Karpas-422 (cell line): ENCODE results near the gene RILPL2. TPM values are rescaled to one million over a fixed set of nuclear protein-coding genes. Genes with fewer than 3 reads are reported as not detected.
"Not testable (repeated sequence)": the region's sequence is repeated elsewhere in the genome, so short reads cannot be mapped to it uniquely, and the experiment has no call there.

ENCODE experiments used
- DNase-seq: peaks from one replicate; pipeline ENCODE4 v3.0.0-alpha.2; 2015
- H2AFZ ChIP-seq: fragments of 200-600 bp; sonication (generic); 2 replicates; pipeline ENCODE4 v1.6.1; 2014; ENCODE audit warnings: antibody characterized with exemption, low read length, mixed read lengths
- H3K27ac ChIP-seq: fragments of 200-600 bp; sonication (generic); 2 replicates; pipeline ENCODE4 v1.5.1; 2014; ENCODE audit warnings: mild to moderate bottlenecking, low read length, moderate library complexity
- H3K27me3 ChIP-seq: fragments of 200-600 bp; sonication (generic); 2 replicates; pipeline ENCODE4 v1.6.1; 2014; ENCODE audit warnings: low read length, mixed read lengths
- H3K36me3 ChIP-seq: fragments of 200-600 bp; sonication (generic); 2 replicates; pipeline ENCODE4 v1.6.1; 2014; ENCODE audit warnings: low read length, mixed read lengths; ENCODE audit not compliant: insufficient read depth
- H3K4me1 ChIP-seq: fragments of 200-600 bp; sonication (generic); 2 replicates; pipeline ENCODE4 v1.6.1; 2014; ENCODE audit warnings: mild to moderate bottlenecking, low read length, mixed read lengths
- H3K4me2 ChIP-seq: fragments of 200-600 bp; sonication (generic); 2 replicates; pipeline ENCODE4 v1.6.1; 2014; ENCODE audit warnings: low read length, low read depth, mild to moderate bottlenecking; ENCODE audit not compliant: poor library complexity, severe bottlenecking
- H3K4me3 ChIP-seq: fragments of 200-600 bp; sonication (generic); 2 replicates; pipeline ENCODE4 v1.5.1; 2014; ENCODE audit warnings: mild to moderate bottlenecking, antibody characterized with exemption, low read length, mixed read lengths
- H3K79me2 ChIP-seq: fragments of 200-600 bp; sonication (generic); 2 replicates; pipeline ENCODE4 v1.6.1; 2014; ENCODE audit warnings: mild to moderate bottlenecking, low read length, mixed read lengths
- H3K9ac ChIP-seq: fragments of 200-600 bp; sonication (generic); 2 replicates; pipeline ENCODE4 v1.6.0; 2014; ENCODE audit warnings: low read length
- H3K9me2 ChIP-seq: fragments of 200-600 bp; sonication (generic), shearing (Covaris generic); replicated peaks from 2 replicates; pipeline ENCODE4 v1.6.0; 2014; ENCODE audit warnings: mild to moderate bottlenecking, low read length, moderate library complexity; ENCODE audit not compliant: insufficient read depth
- H3K9me3 ChIP-seq: fragments of 300-700, 200-600 bp; sonication (generic); 2 replicates; pipeline ENCODE4 v1.6.1; 2014; ENCODE audit warnings: low read length, mixed read lengths
- H4K20me1 ChIP-seq: fragments of 200-600 bp; sonication (generic); 2 replicates; pipeline ENCODE4 v1.6.1; 2014; ENCODE audit warnings: mild to moderate bottlenecking, antibody characterized with exemption, low read length, low read depth; ENCODE audit not compliant: insufficient read depth
- total RNA-seq: library from RNA; depleted of rRNA; stranded (reverse); fragments of >200 nt; shearing (Covaris generic); gene quantifications from 2 replicates; pipeline ENCODE4 v1.2.3, GENCODE V29; 2014; ENCODE audit warnings: low replicate concordance; rRNA removed

The RILPL2 gene
- total RNA-seq, 1 experiment from 2014 or later, result 1.4 TPM

DNA sequence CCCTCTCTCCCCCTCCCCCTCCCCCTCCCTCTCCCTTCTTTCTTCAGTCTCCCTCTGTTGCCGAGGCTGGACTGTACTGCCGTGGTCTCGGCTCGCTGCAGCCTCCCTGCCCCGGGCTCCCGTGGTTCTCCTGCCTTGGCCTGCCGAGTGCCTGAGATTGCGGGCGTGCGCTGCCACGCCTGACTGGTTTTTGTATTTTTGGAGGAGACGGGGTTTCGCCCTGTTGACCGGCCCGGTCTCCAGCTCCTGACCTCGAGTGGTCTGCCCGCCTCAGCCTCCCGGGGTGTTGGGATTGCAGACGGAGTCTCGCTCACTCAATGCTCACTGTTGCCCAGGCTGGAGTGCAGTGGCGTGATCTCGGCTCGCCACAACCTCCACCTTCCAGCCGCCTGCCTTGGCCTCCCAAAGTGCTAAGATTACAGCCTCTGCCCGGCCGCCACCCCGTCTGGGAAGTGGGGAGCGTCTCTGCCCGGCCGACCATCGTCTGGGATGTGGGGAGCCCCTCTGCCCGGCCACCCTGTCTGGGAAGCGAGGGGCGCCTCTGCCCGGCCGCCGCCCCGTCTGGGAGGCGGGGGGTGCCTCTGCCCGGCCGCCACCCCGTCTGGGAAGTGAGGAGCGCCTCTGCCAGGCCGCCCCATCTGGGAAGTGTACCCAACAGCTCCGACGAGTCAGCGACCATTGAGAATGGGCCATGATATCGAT is 64.7 kb downstream of the RILPL2 start:
- not testable (repeated sequence) for H3K4me3 ChIP-seq, H3K27me3 ChIP-seq, H3K9me3 ChIP-seq, H3K79me2 ChIP-seq, H3K27ac ChIP-seq, H3K9me2 ChIP-seq, H3K36me3 ChIP-seq, H3K4me2 ChIP-seq, H3K9ac ChIP-seq, H2AFZ ChIP-seq, H4K20me1 ChIP-seq, H3K4me1 ChIP-seq, DNase-seq

GRCh38 chr12:123369229-123369628 is 67.3 kb downstream of the RILPL2 start:
- DNase-seq, result no peak
- Histone ChIP-seq H3K9me2 (no peaks in the 10 kb centered on the region), H3K4me1 (peaks cover 10% of the 10 kb centered on the region), H3K27ac (no peak overlapping the region), H3K4me3 (no peak overlapping the region), H3K36me3 (no peaks in the 10 kb centered on the region), H3K4me2 (no peak overlapping the region), H2AFZ (no peak overlapping the region), H3K79me2 (peaks cover 4% of the 10 kb centered on the region), H4K20me1 (0 out of 2 replicates have a peak, but pooled peaks cover under 1% of the 10 kb centered on the region), H3K27me3 (no peaks in the 10 kb centered on the region), H3K9me3 (no peaks in the 10 kb centered on the region), H3K9ac (no peak overlapping the region)

DNA sequence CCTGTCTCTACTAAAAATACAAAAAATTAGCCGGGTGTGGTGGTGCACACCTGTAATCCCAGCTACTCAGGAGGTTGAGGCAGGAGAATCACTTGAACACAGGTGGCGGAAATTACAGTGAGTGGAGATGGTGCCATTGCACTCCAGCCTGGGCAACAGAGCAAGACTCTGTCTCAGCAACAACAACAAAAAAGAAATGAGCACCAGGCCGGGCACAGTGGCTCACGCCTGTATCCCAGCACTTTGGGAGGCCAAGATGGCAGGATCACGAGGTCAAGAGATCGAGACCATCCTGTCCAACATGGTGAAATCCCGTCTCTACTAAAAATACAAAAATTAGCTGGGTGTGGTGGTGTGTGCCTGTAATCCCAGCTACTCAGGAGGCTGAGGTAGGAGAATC is 68.1 kb downstream of the RILPL2 start:
- not testable (repeated sequence) for H2AFZ ChIP-seq, H3K4me2 ChIP-seq, H3K9ac ChIP-seq, H4K20me1 ChIP-seq, H3K27ac ChIP-seq, H3K9me3 ChIP-seq, H3K9me2 ChIP-seq, DNase-seq, H3K36me3 ChIP-seq, H3K27me3 ChIP-seq, H3K4me3 ChIP-seq
- Histone ChIP-seq H3K4me1 (peaks cover 11% of the 10 kb centered on the region), H3K79me2 (peaks cover 12% of the 10 kb centered on the region)

GRCh38 chr12:123367511-123367910 is 69.0 kb downstream of the RILPL2 start:
- Histone ChIP-seq H2AFZ (no peak overlapping the region), H3K9me2 (no peaks in the 10 kb centered on the region)
- no peak for DNase-seq

More at GRCh38 chr12:123367511-123367910, 69.0 kb downstream of the RILPL2 start:
- H3K27me3 ChIP-seq, result no peaks in the 10 kb centered on the region
- no peak overlapping the region for H3K27ac ChIP-seq
- H3K9me3 ChIP-seq, result no peaks in the 10 kb centered on the region
- peaks cover 19% of the 10 kb centered on the region for H3K4me1 ChIP-seq
- peaks cover 21% of the 10 kb centered on the region for H3K79me2 ChIP-seq
- no peaks in the 10 kb centered on the region for H3K36me3 ChIP-seq
- no peak overlapping the region for H3K4me3 ChIP-seq
- H4K20me1 ChIP-seq, result peaks cover 12% of the 10 kb centered on the region
- H3K9ac ChIP-seq, result no peak overlapping the region
- H3K4me2 ChIP-seq, result no peak overlapping the region

Other genes with a start within 250 kb of the RILPL2 start
- 61.7 and 84.9 TPM in 2 replicates for gene MPHOSPH9, start 203.5 kb downstream of the RILPL2 start, total RNA-seq
- gene MTRFR, start 203.2 kb downstream of the RILPL2 start, total RNA-seq, result 19.4 and 19.6 TPM in 2 replicates
- 71.1 and 101 TPM in 2 replicates for gene CDK2AP1, start 164.8 kb downstream of the RILPL2 start, total RNA-seq
- 31.5 and 31.7 TPM in 2 replicates for gene SBNO1, start 71.8 kb downstream of the RILPL2 start, total RNA-seq
- 44.1 and 48.4 TPM in 2 replicates for gene KMT5A, start 52.6 kb downstream of the RILPL2 start, total RNA-seq
- 12.6 and 25.3 TPM in 2 replicates for gene SNRNP35, start 21.5 kb upstream of the RILPL2 start, total RNA-seq
- gene RILPL1, start 97.0 kb upstream of the RILPL2 start, total RNA-seq, result 0.07 TPM in 1 of 2 replicates, not detected in the other
- gene TMED2, start 147.9 kb upstream of the RILPL2 start, total RNA-seq, result 119 and 154 TPM in 2 replicates
- gene DDX55, start 165.4 kb upstream of the RILPL2 start, total RNA-seq, result 36.4 and 41.6 TPM in 2 replicates
- 51.0 and 116 TPM in 2 replicates for gene EIF2B1, start 197.0 kb upstream of the RILPL2 start, total RNA-seq
- gene GTF2H3, start 197.1 kb upstream of the RILPL2 start, total RNA-seq, result 21.6 and 72.3 TPM in 2 replicates
- gene TCTN2, start 234.4 kb upstream of the RILPL2 start, total RNA-seq, result 3.1 and 6.4 TPM in 2 replicates